Measurements from ENCODE around the gene FILIP1L. TPM values are rescaled to one million over a fixed set of nuclear protein-coding genes. Genes with fewer than 3 reads are reported as not detected.

Gene FILIP1L
- total and polyA plus RNA-seq, 2 of the 8 experiments (the other 6 are each of a cell fraction or from before 2014, with no cell fraction given), result 0.06 to 0.09 TPM

DNA sequence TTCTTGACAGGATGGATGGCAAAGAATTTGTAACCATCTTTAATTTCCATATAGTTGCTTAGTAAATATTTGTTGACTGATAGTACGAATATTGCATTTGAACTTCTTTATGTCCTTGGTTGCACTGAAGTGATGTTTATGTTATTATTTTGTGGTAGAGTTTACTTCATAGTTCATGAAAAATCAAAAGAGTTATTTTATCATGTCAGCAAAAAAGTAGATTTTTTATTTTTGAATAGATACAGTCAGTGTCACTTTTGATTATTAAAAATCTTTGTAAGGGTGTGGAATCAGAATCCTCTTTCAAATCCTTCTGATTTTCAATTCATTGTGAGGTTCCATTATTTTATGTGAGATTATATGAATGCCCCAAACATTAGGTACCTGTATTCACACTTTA is 35.0 kb downstream of the FILIP1L start:
- H3K27me3 ChIP-seq (replicated peaks in 1 of 4; ENCODE audit: control insufficient read depth in 3 of 4, extremely low read depth in 1 of 4, insufficient read depth in 3 of 4, low read length in 3 of 4), result no peaks in the 10 kb centered on the region
- no peak overlapping the region for H3K18ac ChIP-seq (ENCODE audit: extremely low read depth, low read length)
- H3K4me2 ChIP-seq (ENCODE audit: insufficient read depth in 1 of 2, low read depth in 2 of 2, low read length in 2 of 2), result no peak overlapping the region
- H3K9me3 ChIP-seq (ENCODE audit: insufficient read depth in 2 of 2, low read depth in 1 of 2, low read length in 1 of 2), result no peaks in the 10 kb centered on the region
- H3K23ac ChIP-seq (ENCODE audit: insufficient read length), result no peak overlapping the region
- no peaks in the 10 kb centered on the region for H3K23me2 ChIP-seq (ENCODE audit: low read depth, low read length)
- POLR2A ChIA-PET (ENCODE audit: partially characterized antibody), result no interaction called here
- DNase-seq (ENCODE audit: low read depth in 1 of 2, low spot score in 2 of 2), result no peak
- H4K91ac ChIP-seq (replicated peaks; ENCODE audit: insufficient read length, low read length), result no peak overlapping the region
- WGBS, 2 experiments (ENCODE audit: extremely low coverage in 1 of 2, insufficient coverage in 1 of 2, insufficient read length in 1 of 2, insufficient replicate concordance in 2 of 2, low coverage in 1 of 2, low lambda C conversion rate in 2 of 2, missing lambda C conversion rate in 1 of 2), result 81% methylated on average over 1 of the region's 1 CpG; no CpG with 5 or more reads in 1 of the 2 experiments
- H3K4me1 ChIP-seq (replicated peaks in 1 of 4; ENCODE audit: control insufficient read depth in 3 of 4, insufficient read depth in 4 of 4, low read length in 3 of 4), result no peaks in the 10 kb centered on the region
- no peak overlapping the region for H2AK5ac ChIP-seq (ENCODE audit: low read depth, low read length)
- no peak overlapping the region for H3K27ac ChIP-seq (ENCODE audit: low read depth, low read length)
- no peak overlapping the region for H2BK5ac ChIP-seq (ENCODE audit: low read depth, low read length)
- no peaks in the 10 kb centered on the region for H3K36me3 ChIP-seq (ENCODE audit: control insufficient read depth in 2 of 4, insufficient read depth in 4 of 4, low read length in 3 of 4)
- no peaks in the 10 kb centered on the region for H3K79me2 ChIP-seq (ENCODE audit: control insufficient read depth in 1 of 2, insufficient read depth in 2 of 2, low read length in 2 of 2)
- H2BK20ac ChIP-seq (ENCODE audit: low read length), result no peak overlapping the region
- no peak for TF ChIP-seq CEBPB (IDR thresholded peaks at IDR 0.05; ENCODE audit: low read depth, low read length)
- peak; percentile 20; the same call in 1 of the 2 replicates for TF ChIP-seq MAFK (IDR thresholded peaks at IDR 0.05; ENCODE audit: low read depth, low read length)
- H3K4me3 ChIP-seq (ENCODE audit: extremely low read depth in 1 of 4, insufficient read depth in 2 of 4, low read depth in 3 of 4, low read length in 4 of 4), result no peak overlapping the region
- no peak overlapping the region for H3K9ac ChIP-seq (replicated peaks in 1 of 4; ENCODE audit: extremely low read depth in 1 of 4, low read depth in 3 of 4, low read length in 3 of 4)
- no peak overlapping the region for H2AFZ ChIP-seq (ENCODE audit: low read length)
- CTCF ChIA-PET (ENCODE audit: partially characterized antibody), result interaction anchor here (1.0 to 1.6 kb wide), 3 partner anchors 10 to 27 kb away, joined by 3 to 5 read pairs (median 3); no protein-coding TSS in a partner anchor
- no peak overlapping the region for H4K8ac ChIP-seq (ENCODE audit: extremely low read depth, insufficient read depth, low read length)
- H2BK15ac ChIP-seq (ENCODE audit: low read length), result no peak overlapping the region
- H2BK120ac ChIP-seq (replicated peaks; ENCODE audit: low read depth, low read length), result no peak overlapping the region
- H4K5ac ChIP-seq (ENCODE audit: insufficient read length, low read depth, low read length), result no peak overlapping the region
- FAIRE-seq, result no peak
- no peaks in the 10 kb centered on the region for H4K20me1 ChIP-seq (replicated peaks in 1 of 2; ENCODE audit: control insufficient read depth in 1 of 2, insufficient read depth in 2 of 2, low read length in 2 of 2)
- no peak overlapping the region for H3K56ac ChIP-seq (replicated peaks; ENCODE audit: insufficient read length, low read depth, low read length)
- H2BK12ac ChIP-seq (ENCODE audit: low read depth, low read length), result no peak overlapping the region
- no peaks in the 10 kb centered on the region for H3K79me1 ChIP-seq (ENCODE audit: low read depth, low read length)
- H3K14ac ChIP-seq (ENCODE audit: insufficient read length), result no peak overlapping the region
- no peak overlapping the region for H3K4ac ChIP-seq (replicated peaks; ENCODE audit: insufficient read length, low read depth, low read length)

Data from H1 (cell line).